Thymus (tissue), 2 donors: ENCODE measurements around the gene SARNP. TPM values are rescaled to one million over a fixed set of nuclear protein-coding genes. Genes with fewer than 3 reads are reported as not detected.

Experiments used
- polyA plus RNA-seq: library from polyadenylated mRNA; stranded (reverse); fragments of 200-250 nt; gene quantifications from one replicate; pipeline ENCODE4 v1.2.3, GENCODE V29; 2013
- total RNA-seq: library from RNA; stranded (reverse); fragments of 120-200 nt; gene quantifications from one replicate; pipeline ENCODE4 v1.2.4, GENCODE V29; 2013
- donor health status: healthy.

Gene SARNP
- total and polyA plus RNA-seq, 2 donors, result 112 to 141 TPM

Other genes with a start within 250 kb of the SARNP start
- not detected for gene OR2AP1, start 245.3 kb downstream of the SARNP start, total RNA-seq
- 0.02 TPM for gene OR2AP1, start 245.3 kb downstream of the SARNP start, polyA plus RNA-seq
- not detected for gene OR10P1, start 180.8 kb downstream of the SARNP start, total RNA-seq
- gene OR10P1, start 180.8 kb downstream of the SARNP start, polyA plus RNA-seq, result 0.05 TPM
- 2.8 TPM for gene ITGA7, start 109.8 kb downstream of the SARNP start, total RNA-seq
- gene ITGA7, start 109.8 kb downstream of the SARNP start, polyA plus RNA-seq, result 18.7 TPM
- gene BLOC1S1, start 101.7 kb downstream of the SARNP start, total RNA-seq, result 168 TPM
- gene BLOC1S1, start 101.7 kb downstream of the SARNP start, polyA plus RNA-seq, result 190 TPM
- 1.8 TPM for gene RDH5, start 97.3 kb downstream of the SARNP start, total RNA-seq
- gene RDH5, start 97.3 kb downstream of the SARNP start, polyA plus RNA-seq, result 7.6 TPM
- 221 TPM for gene CD63, start 88.7 kb downstream of the SARNP start, total RNA-seq
- gene CD63, start 88.7 kb downstream of the SARNP start, polyA plus RNA-seq, result 598 TPM
- 1.9 TPM for gene GDF11, start 74.6 kb downstream of the SARNP start, total RNA-seq
- gene GDF11, start 74.6 kb downstream of the SARNP start, polyA plus RNA-seq, result 2.8 TPM
- gene ORMDL2, start 317 bp upstream of the SARNP start, total RNA-seq, result 32.9 TPM
- gene ORMDL2, start 317 bp upstream of the SARNP start, polyA plus RNA-seq, result 36.3 TPM
- 35.5 TPM for gene DNAJC14, start 11.9 kb upstream of the SARNP start, total RNA-seq
- gene DNAJC14, start 11.9 kb upstream of the SARNP start, polyA plus RNA-seq, result 22.2 TPM
- 4.5 TPM for gene MMP19, start 25.2 kb upstream of the SARNP start, total RNA-seq
- gene MMP19, start 25.2 kb upstream of the SARNP start, polyA plus RNA-seq, result 19.9 TPM
- gene PYM1, start 110.2 kb upstream of the SARNP start, total RNA-seq, result 39.0 TPM
- gene PYM1, start 110.2 kb upstream of the SARNP start, polyA plus RNA-seq, result 57.9 TPM
- gene DGKA, start 113.4 kb upstream of the SARNP start, total RNA-seq, result 326 TPM
- 381 TPM for gene DGKA, start 113.4 kb upstream of the SARNP start, polyA plus RNA-seq
- gene PMEL, start 148.3 kb upstream of the SARNP start, total RNA-seq, result 0.28 TPM
- gene PMEL, start 148.3 kb upstream of the SARNP start, polyA plus RNA-seq, result 0.94 TPM
- gene CDK2, start 149.1 kb upstream of the SARNP start, total RNA-seq, result 67.2 TPM
- gene CDK2, start 149.1 kb upstream of the SARNP start, polyA plus RNA-seq, result 22.3 TPM
- gene RAB5B, start 156.4 kb upstream of the SARNP start, total RNA-seq, result 39.7 TPM
- gene RAB5B, start 156.4 kb upstream of the SARNP start, polyA plus RNA-seq, result 63.1 TPM
- 9.4 TPM for gene SUOX, start 179.6 kb upstream of the SARNP start, total RNA-seq
- 11.6 TPM for gene SUOX, start 179.6 kb upstream of the SARNP start, polyA plus RNA-seq
- gene IKZF4, start 203.3 kb upstream of the SARNP start, total RNA-seq, result 1.7 TPM
- gene IKZF4, start 203.3 kb upstream of the SARNP start, polyA plus RNA-seq, result 2.7 TPM
- 386 TPM for gene RPS26, start 224.2 kb upstream of the SARNP start, total RNA-seq
- 2,654 TPM for gene RPS26, start 224.2 kb upstream of the SARNP start, polyA plus RNA-seq